ENCODE results near the gene HDAC3.

HDAC3 gene

DNA sequence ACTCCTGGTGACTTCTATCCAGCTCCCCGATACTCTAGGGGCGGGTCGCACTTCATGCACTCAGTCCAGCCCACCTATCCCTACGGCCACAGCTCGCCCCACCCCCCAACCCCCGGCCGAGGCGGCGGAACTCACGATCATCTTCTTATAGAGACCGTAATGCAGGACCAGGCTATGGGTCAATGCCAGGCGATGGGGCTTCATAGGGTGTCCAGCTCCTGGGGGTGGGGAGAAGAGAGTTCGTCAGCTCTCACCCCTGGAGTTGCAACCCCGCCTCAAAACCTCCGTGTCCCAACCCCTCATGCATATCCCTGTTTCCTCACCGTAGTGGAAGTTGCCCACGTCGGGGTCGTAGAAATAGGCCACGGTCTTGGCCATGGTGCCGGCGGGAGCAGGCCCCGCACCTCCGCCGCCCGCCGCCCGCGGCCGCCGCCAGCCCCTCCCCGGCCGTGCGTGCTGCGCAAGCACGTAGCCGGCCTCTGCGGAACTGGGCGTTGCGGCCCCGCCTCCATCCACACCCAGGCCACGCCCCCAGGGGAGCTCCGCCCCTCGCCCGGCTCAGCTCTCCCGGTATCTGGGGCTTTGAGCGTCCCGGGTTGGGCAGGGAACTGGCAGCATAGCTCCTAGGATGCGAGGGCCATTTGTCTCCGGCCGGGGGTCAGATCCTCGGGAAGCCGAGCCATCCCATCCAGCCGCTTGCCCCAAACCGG, at the start of gene HDAC3, which contains the start of gene RELL2:
HDAC3 (minus strand) TSS at position 437 of the 710 bp plus-strand sequence; CDS start at position 378, 59 bp downstream.
RELL2 (plus strand) TSS at position 585 of the 710 bp plus-strand sequence. CDS start 1,229 bp downstream, outside the sequence.
- DNase-seq, result no peak

GRCh38 chr5:141685591-141685990, 48.9 kb upstream of the HDAC3 start:
- DNase-seq, result no peak

GRCh38 chr5:141683596-141684141, 47.0 kb upstream of the HDAC3 start:
- no peak for DNase-seq

GRCh38 chr5:141681695-141682641, 45.3 kb upstream of the HDAC3 start, which contains the start of gene ARAP3:
ARAP3 (minus strand) TSS chr5:141682230; CDS start chr5:141680486, 1,744 bp downstream.
- DNase-seq, result no peak

GRCh38 chr5:141681295-141681694, 44.6 kb upstream of the HDAC3 start:
- DNase-seq, result no peak

- DNase-seq, result no peak
Observed at GRCh38 chr5:141680751-141681201, 44.1 kb upstream of the HDAC3 start.

GRCh38 chr5:141680178-141680577, 43.5 kb upstream of the HDAC3 start:
- no peak for DNase-seq

DNA sequence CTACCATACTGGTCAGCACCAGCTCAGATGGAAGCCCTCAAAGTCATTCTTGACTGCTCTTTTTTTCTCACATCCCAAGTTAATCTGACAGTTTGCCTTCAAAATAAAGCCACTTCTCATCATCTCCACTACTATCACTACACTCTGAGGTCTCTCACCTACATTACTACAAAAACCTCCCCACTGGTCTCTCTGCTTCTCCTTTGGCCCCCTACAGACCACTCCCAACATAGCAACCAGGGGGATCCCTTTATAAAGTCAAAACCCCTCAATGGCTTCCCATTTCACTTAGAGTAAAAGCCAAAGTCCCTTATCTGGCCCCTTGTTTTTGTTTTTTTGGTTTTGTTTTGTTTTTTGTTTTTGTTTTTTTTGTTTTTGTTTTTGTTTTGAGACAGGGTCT, 40.8 kb upstream of the HDAC3 start:
- DNase-seq, result no peak

DNA sequence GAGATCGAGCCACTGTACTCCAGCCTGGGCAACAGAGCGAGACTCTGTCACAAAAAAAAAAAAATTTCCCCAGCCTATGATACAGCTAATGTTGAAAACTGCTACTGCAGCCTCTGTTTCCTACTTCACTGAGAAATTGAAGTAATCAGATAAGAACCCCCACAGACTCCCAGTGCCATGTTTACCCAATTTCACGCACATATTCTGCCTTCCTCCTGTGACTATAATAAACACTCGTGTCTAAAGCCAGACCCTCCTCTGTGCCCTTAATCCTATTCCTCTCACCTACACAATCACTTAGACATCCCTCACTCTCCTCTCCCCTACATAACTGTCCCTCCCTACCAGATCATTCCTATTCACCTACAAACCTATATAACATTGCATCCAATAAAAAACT, 39.0 kb upstream of the HDAC3 start:
- DNase-seq, result no peak

- no peak for DNase-seq
Observed at GRCh38 chr5:141674747-141675146, 38.1 kb upstream of the HDAC3 start.

GRCh38 chr5:141672841-141673813, 36.5 kb upstream of the HDAC3 start:
- DNase-seq, result no peak

DNA sequence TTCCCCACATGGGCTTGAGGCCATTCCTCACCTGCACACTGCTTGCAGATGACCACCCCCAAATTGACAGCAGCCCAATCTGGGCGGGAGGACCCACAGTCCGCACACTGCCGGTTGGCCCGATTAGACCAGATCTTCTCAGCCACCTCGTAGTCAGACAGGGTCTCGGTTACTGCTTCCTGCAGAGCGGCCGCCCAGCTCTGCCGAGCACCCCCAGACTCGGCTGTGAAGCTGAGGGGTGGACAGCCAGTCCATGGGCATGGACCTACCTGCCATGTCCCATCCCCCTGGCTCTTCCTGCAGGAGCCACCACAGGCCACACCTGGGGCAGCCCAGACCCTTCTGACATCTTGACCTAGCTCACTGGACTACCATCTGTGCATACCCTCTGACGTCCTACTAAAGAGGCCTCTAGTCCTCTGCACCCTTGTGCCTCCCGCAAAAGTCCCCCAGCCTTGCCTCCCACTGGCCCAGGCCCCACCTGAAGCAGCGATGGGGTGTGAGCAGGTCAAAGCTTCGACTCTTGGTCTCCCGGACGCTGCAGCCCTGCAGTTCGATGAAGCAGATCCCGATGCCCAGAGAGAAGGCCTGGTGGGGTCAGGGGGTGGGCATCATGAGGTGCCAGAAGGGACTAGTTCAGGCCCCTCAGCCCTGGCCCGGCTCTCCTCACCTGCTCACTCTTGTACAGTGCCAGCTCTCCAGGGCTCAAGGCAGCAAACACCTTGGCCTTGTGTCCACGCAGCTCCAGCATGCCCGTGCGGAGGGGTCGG, 35.6 kb upstream of the HDAC3 start:
- no peak for DNase-seq

DNA sequence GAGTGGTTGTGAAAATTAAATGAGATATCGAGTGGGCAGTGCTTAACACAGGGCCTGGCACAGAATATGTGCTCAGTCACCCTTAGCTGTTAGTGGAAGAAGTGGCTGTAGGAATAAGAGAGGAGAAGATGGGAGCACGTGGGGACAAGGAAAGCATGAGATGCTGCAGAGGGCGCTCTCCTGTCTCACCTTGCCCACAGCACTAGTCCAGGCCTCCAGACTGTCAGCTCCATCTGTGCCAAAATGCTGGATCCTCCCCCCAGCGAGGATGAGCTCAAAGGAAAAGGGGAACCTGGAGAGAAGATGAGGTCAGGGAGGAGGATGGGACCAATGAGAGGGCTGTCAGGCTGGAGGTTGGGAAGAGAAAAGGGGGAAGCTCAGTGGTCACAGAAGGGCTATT, 32.9 kb upstream of the HDAC3 start:
- DNase-seq, result no peak

GRCh38 chr5:141668601-141669265, 32.1 kb upstream of the HDAC3 start:
- DNase-seq, result no peak

DNA sequence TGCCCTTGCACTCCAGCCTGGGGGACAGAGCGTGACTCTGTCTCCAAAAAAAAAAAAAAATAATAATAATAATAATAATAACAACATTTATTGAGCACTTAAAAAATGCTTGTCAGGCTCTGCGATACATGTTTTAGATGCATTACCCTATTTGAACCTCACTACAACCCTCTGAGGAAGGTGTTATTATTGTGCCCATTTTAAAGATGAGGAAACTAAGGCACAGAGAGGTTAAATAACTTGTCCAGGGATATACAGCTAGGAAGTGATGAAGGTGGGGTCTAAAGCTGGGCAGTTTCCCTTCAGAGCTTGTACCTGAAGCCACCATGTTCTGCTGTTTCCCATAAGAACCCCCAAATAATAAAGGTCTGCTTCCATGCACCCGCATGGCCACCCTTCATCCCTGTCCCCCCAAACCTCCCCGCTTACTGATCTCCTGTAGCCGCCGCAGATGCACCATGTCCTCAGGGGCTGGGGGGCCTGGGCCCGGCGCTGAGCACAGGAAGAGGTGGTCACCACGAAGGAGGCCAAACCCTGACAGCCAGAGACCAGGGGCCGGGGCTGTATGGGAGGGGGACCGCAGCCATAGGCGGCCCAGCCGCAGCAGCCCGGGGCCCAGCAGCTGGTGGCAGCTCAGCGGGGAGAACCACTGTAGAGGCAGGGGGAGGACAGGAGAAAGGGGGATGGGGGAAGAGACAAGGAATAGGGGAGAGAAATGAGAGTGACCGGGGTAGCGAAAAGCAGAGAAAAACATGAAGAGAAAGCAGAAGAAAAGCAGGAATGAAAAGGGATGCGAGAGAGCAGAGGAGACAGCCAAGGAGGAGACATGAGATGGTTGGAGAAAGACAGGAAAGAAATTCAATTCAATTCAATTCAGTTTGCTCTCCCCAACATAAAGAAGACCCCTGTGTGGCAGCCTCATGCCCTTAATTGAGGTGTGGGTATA, 29.6 kb upstream of the HDAC3 start:
- no peak for DNase-seq

GRCh38 chr5:141664733-141665461, 28.2 kb upstream of the HDAC3 start:
- no peak for DNase-seq

DNA sequence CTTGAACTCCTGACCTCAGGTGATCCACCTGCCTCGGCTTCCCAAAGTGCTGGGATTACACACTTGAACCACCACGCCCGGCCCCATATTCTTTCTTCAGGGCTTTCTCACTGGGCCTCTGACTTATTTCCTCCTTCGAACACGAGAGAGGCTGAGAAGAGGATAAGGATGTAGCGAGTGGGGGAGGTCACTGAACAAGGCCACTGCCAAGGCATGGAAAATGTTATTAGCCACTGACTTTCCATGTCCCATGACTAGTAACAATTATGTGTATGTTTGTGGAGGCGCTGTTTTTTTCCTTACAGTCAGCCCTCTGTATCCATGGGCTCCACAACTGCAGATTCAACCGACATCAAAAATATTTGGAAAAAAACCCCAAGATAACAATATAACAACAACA, 26.9 kb upstream of the HDAC3 start:
- no peak for DNase-seq

DNA sequence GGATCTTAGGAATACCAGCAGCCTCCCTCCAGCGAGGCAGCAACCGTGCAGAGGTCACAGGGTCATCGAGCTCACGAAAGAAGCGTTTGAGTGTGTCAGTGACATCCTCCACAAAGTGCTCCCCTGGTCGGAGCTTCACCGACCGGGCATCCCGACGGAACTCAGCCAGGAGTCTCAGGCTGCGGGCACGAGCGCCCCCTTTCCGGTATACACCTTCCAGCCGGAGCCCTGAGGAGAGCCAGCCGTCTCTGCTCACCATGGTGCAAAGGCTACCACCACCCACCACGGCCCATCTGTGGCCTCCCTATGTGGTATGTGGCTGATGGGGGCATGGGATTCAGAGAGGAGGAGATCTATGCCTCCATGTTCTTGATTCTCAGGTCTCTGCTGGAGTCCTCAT, 25.4 kb upstream of the HDAC3 start:
- no peak for DNase-seq

Data from cortex of kidney (tissue), 1 donor.